Activated CD4-positive, alpha-beta T cell treated with anti-CD3 and anti-CD28 coated beads for 24 hours (primary cell): ENCODE results near the gene MAPK7.

ENCODE experiments used
- DNase-seq, 2 donors: peaks; one replicate each; pipeline ENCODE4 v3.0.0-alpha.2; 2020; ENCODE audit warnings: low read depth in 2 of 2

Gene MAPK7

GRCh38 chr17:19401321-19402010 is 23.2 kb downstream of the MAPK7 start:
- no peak for DNase-seq

- DNase-seq = no peak
Observed at GRCh38 chr17:19402171-19402570, 23.9 kb downstream of the MAPK7 start.

DNA sequence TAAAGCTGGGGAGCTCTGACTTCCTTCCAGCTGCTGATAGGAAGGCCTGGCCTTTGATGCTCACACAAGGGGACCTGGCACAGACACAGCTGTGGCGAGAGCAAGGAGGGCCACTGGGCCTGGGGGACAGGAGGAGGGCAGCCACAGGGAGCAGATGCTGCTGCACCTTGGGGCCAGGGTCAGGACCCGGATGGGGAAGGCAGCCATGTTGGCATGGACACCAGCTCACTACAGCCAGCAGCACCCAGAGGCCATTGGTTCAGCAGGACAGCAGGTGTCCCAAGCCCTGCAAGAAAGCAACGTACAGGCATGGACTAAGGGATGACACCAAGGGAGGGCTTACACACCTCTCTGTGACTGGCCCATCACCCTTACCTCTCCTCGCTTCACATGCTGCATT is 24.7 kb downstream of the MAPK7 start:
- DNase-seq = no peak

GRCh38 chr17:19404264-19404663 is 26.0 kb downstream of the MAPK7 start:
- DNase-seq = no peak

DNA sequence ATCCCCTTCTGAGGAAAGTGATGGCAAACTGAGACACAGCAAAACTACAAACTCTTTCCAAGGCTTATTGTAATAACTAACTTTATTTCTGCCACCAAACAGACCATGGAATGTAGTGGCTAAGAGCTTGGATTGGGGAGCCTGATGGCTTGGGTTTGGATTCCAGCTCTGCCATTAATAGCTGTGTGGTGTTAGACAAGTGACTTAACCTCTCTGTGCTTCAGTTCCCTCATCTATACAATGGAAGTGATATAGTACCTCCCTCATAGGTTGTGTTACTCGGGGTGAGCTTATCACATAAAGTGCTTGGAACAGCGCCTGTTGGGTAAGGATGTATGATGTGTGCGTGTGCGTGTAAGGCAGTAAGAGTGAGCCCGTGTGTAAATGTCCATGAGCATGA is 26.8 kb downstream of the MAPK7 start:
- DNase-seq = no peak

DNA sequence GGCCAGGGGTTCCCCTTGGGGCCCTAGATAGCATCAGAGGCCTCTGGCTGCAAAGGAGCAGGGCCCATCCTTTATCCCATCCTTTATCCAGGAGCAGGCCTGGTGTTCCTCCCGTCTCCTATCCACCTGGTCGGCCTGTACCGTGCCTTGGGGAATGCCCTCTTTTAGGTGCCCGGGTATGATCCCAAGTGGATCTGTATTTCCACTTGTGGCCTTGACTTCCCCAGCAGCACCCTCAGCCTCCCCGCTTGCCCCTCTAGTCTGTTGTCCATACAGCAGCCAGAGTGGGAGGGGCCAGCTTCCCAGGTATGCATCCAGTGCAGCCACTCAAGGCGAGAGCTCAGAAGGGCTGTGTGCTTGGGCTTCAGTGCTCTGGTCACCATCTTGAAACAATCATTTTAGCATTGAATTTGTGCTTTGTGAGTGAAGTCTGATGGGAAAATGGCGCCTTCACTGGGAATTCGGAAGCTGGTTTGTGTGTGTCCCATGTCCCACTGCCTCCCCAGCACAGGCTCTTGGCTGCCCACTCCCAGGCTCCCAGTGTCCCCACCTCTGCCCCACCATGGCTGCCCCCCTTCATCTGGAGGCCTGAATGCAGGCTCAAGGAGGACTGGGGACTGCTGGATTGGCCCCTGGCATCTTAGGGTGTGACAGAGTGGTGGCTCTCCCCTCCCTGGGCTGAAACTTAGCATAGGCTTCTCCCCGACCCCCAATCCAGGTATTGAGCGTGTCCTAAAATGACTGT is 29.5 kb downstream of the MAPK7 start:
- no peak for DNase-seq

- no peak for DNase-seq
Observed at GRCh38 chr17:19408346-19408710, 30.0 kb downstream of the MAPK7 start.

DNA sequence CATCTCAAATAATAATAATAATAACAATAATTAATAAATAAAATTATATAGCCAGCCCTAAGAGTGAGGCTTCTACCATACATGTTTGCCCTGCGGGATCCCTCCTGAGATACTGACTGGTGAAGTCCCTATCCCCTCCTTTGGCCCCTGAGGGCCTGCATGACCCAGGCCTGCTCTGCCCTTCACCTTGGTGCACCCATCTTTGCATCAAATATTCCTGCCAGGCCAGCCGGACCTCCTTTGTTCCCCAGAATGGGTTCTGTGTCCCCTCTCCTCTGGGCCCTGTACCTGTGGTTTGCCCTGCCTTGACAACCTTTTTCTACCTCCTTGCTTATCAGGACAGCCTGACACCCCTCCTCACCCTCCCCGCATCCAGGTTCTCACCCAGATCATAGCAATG is 30.8 kb downstream of the MAPK7 start:
- no peak for DNase-seq

- peak in 1 of 2 donors; percentile 15 for DNase-seq
Observed at GRCh38 chr17:19409509-19409908, 31.2 kb downstream of the MAPK7 start.

GRCh38 chr17:19410091-19410490 is 31.8 kb downstream of the MAPK7 start:
- no peak for DNase-seq

- no peak for DNase-seq
Observed at GRCh38 chr17:19410875-19411620, 32.8 kb downstream of the MAPK7 start, which contains the start of gene RNF112. Gene RNF112, plus strand, starts transcription at chr17:19411232. Its CDS starts 177 bp downstream, at chr17:19411409.

GRCh38 chr17:19411631-19412030 is 33.3 kb downstream of the MAPK7 start:
- DNase-seq = no peak

GRCh38 chr17:19412510-19412909 is 34.2 kb downstream of the MAPK7 start:
- no peak for DNase-seq

- DNase-seq = no peak
Observed at GRCh38 chr17:19412984-19413383, 34.7 kb downstream of the MAPK7 start.

GRCh38 chr17:19413761-19414160 is 35.5 kb downstream of the MAPK7 start:
- DNase-seq = no peak

DNA sequence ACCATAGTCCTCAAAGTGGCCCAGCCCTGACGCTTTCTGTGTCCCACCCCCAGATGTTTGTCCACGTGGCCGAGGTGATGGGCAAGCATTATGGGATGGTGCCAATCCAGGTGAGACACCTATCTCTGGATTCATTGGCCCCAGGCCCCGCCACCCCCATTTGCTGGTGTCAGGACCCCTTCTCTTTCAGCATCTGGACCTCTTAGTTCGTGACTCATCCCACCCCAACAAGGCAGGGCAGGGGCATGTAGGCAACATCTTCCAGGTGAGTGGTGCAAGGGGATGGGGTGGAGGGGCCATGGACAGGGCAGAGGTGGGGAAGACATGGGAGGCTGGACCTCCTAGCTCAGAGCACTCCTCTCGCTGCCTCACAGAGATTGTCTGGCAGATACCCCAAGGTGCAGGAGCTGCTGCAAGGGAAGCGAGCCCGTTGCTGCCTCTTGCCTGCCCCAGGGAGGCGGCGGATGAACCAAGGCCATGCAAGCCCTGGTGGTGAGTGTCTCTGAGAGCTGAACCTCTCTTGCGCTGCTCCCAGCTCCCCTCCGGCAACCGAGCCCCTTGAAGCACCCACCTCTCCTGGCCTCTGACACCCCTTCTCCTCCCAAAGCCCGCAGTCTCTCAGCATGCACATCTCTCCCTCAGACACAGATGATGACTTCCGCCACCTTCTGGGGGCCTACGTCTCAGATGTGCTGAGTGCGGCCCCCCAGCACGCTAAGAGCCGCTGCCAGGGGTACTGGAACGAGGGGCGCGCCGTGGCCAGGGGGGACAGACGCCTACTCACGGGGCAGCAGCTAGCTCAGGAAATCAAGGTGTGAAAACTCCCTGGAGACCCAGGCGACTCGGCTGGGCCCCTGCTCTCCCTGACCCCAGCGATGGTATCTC is 36.3 kb downstream of the MAPK7 start:
- DNase-seq = no peak

GRCh38 chr17:19415311-19415710 is 37.0 kb downstream of the MAPK7 start:
- DNase-seq = no peak

DNA sequence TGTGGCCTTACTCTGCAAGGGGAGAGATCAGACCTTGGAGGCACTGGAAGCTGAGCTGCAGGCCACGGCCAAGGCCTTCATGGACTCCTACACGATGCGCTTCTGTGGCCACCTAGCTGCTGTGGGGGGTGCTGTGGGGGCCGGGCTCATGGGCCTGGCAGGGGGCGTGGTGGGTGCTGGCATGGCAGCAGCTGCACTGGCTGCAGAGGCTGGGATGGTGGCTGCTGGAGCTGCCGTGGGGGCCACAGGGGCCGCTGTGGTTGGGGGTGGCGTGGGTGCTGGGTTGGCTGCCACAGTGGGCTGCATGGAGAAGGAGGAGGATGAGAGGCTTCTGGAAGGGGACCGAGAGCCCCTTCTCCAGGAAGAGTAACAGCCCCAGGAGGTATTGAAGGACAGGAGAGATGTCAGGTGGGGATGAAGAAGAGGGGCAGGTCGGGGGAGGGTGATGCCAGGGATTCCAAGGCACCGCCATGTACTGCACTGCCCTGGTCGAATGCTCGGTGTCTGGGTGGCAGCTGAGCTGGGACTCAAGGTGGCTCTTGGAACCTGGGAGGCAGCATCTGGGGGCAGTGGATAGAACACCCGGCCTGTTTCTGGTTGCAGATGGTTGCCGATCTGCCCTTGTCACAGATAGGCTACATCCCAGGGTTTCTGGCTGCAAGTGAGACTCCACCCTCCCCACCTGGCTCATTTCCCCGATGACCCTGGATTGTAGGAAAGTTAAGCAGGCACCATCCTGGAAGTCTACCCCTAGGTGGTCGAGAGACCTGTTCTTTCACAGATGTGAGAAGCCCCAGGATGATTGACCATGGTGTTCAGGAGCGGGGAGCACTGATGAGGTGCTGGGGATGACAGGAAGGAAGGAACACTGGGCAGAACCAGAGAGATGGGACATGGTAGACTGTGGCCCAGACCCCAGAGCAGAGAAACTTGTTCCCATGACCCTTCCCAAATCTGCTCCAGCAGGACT is 37.8 kb downstream of the MAPK7 start:
- DNase-seq = no peak

DNA sequence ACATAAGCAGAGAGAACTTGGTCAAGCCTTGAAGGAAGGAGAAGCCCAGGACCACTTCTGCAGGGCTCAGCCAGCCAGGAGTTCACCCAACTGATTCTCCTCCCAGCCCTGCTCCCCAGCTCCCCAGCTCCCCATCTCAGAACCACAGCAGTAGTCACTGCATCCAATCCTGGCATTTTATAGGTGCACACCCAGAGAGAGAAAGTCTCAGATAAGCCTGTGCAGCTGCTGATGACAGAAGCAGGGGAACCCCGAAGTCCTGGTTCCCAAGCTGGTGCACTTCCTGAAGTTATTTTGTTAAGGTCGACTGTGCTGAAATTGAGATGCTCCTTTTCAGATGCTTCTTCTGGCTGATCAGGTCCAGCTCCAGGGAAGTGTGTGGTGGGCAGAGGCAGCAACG is 39.3 kb downstream of the MAPK7 start:
- DNase-seq = no peak

- DNase-seq = no peak
Observed at GRCh38 chr17:19418251-19418992, 40.1 kb downstream of the MAPK7 start.
